GM18517 (cell line): ENCODE results near the gene RPA3.
"Not testable (repeated sequence)": the region's sequence is repeated elsewhere in the genome, so short reads cannot be mapped to it uniquely, and the experiment has no call there.

ENCODE experiments used
- ATAC-seq: cut with Tn5 transposase; IDR thresholded peaks from one replicate; pipeline ENCODE4 v1.9.1; 2021; ENCODE audit warnings: mild to moderate bottlenecking, moderate library complexity; ENCODE audit not compliant: unreplicated experiment

RPA3 gene

DNA sequence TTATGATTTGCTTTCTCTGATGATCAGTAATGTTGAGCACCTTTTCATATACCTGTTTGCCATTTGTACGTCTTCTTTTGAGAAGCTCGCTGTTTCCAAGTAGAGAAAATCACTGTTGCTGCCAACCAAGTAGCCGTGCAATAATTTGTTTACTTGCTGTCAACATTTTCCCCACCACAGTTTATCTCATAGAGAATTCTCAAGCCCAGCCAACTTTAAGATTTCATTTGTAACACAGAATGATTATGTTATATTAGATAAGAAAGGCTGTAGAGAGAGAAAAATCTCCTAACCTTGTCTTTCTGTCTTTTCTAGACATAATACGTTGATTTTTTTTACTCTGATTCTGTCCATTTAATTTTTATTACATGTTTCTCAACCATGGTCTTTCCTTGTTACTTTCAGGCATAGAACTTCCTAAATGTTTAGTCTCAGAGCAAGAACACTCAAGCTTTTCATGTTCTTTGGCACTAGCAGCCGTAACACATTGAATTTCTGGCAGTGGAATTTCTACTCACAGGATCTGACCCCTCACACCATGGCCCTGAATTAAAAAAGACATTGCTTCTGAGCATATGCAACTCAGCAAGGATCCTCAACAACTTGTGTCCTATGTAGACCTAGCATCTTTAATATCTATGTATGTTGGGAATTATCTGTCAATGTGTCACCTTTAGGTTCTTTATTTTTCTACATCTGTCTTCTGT, 23.1 kb downstream of the RPA3 start:
- ATAC-seq = no peak

DNA sequence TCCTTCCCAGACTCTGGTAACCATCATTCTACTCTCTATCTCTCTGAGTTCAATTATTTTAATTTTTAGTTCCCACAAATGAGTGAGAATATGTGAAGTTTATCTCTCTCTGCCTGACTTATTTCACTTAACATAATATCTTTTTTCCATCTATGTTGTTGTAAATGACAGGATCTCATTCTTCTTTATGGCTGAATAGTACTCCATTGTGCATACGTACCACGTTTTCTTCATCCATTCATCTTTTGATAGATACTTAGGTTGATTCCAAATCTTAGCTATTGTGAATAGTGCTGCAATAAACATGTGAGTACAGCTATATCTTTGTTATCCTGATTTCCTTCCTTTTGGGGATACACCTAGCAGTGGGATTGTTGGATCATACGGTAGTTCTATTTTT, 23.9 kb downstream of the RPA3 start:
- no peak for ATAC-seq

DNA sequence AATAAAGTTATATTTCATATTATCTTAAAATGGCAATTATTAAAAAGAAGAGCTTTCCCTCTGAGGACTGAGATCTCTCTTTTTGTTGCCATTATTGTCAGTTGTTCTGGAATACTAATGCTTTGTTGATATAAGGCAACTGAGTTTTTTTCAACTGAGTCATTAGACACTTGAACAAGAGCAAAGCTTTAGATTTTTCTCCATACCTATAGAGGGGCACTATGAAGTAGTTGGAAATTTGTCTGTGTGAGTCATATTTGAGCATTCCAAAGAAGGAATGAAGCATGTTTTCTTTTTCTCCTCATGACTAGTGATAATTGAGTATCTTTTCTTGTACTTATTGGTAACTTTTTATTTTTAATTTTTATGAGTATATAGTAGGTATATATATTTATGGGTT, 24.5 kb downstream of the RPA3 start:
- ATAC-seq = no peak

DNA sequence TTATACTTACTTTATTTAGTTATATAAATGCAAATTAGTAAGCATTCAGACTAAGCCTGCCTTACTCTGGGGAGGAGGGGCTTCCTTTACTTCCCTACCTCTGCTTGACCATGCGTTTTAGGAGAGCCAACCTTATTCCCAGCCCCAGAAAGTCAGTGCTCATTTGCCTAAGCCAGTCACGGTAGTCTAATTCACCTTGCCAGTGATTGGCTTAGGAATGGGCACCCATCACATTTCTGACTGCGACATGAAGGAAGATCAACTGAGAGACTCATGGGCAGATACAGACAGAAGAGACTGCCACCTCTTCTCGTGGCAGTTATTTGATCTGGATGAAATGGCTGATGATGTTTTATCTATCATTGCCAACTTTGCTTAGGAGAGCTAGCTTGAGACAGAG, 29.5 kb downstream of the RPA3 start:
- no peak for ATAC-seq

DNA sequence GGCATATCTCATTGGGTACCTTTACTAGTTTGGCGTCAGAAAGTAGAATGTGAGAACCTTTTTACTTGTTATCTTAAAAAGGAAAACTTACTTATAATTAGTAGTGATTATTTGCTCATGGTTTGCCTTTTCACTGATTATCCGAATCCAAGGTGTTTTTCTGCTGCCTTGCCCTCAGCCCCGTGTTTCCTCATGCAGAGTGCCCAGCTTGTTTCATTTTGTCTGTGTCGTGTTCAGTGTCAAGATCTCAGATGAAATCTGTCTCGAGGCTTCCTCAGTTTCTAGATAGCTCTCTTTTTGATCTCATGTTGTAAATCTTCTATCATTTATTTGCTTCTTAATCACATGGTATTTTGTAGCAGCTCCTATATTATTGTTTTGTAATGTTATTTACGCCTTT, 30.1 kb downstream of the RPA3 start:
- no peak for ATAC-seq

DNA sequence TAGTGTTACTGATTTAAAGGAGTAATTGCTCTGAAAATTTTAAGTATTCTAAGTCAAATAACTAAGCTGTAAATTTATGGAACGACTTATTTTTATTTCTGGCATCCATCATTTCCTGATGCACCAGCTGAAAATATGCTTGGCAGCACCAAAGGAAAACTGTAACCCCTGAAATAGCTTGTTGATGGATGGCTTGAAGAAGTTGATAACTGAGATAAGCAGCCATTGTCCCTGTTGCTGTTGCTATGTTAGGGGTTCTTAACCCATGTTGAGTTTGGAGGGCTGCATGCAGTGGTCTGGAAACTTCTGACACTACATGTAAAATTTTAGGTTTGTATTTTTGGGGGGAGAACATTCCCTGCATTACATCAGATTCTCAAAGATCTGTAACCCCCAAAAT, 30.6 kb downstream of the RPA3 start:
- ATAC-seq = no peak

DNA sequence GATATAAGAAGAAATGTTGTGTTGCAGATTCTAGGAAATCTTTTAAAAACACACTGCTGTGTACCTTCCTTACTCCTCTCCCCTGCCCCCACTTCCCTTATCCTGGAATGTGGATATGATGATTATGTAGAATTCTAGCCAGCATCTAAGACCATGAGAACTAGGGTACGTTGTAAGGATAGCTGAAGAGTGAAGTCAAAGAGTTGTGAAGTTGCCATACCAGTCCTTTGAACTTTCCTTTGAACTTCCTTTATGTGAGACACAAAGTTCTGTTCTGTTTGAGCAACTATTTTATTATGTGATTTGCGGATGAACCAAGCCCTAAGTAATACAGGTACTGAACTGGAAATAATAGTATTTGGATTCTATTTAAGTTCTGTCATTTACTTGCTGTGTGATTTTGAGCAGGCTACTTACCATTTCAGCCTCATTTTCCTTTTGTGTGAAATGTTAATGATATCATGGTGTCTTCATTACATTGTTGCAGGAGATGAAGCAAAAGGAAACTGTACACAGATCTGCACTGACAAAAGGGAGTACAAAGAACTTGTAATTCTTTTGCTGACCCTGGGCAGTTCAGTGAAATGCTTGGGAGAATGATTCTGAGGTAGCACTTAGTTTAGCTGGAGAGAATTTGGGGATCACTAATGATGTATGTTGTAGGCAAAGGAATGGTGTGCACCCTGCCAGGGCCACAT, 31.4 kb downstream of the RPA3 start:
- no peak for ATAC-seq

DNA sequence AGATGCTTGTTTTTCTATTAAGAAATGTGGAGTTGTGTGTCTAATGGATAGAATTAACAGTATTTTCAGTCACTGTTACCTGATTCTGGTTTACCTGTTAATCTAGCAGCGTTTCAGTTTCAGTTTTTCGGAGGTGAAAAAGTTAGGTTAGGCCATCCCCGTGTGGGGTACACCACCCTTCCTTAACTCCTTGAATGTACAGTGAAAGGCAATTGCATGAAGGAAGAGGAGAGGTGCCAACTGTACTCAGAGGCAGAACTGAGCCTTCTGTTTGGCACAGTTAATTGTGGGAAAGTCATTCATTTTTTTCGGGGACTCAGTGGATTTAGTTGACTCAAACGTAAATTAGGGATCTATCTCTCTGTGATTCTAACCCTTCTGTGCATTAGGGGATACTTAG, 35.5 kb downstream of the RPA3 start:
- ATAC-seq = no peak

DNA sequence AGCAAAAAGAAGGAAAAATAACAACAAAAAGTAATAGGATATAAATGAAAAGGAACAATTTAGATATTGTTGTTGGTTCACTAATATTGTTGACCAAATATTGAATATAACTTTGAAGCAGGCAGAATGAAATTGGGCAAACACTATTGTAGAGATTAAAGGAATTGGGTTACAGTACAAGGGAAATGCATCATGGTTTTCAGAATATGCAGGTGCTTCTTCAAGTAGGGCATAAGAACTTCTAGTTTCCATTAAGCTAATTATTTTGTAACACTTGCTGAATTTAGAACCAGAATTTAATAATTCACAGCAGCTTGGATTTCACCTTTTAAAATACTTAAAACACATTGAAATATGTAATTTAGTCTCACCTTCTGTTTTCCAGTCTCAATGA, 36.5 kb downstream of the RPA3 start:
- no peak for ATAC-seq

DNA sequence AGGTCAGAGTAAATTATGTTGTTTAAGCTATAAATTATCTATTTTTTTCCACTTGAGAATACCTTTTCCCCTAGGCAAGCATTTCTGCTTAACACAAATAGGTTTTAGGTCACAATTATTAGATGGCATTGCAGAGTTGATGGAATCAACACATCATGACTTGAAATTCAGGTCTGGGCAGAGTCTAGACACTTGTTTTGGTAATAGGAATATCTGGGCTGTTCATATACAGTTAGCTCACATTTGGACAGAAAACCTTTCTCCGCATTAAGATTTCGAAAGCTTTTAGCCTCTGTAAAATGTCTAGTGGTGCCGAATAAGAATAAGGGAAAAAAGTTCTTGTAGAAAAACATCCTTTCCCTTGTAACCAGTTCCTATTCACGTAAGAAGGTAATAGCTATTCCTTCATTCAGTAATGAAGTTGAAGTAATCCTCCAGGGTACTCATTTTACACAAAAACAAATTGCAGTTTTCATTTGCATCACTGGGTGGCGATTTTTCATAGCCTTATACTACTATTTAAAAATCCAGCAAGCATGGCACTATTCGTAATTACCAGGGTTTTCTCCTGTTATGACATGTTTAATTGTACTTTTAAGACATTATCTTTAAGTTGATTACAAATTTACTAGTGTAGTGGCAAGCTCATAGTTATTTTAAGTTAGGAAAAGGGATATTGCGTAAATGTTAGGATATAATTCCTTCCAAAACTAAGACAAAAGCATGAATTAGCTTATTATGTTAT, 37.0 kb downstream of the RPA3 start:
- peak; percentile 80 for ATAC-seq

DNA sequence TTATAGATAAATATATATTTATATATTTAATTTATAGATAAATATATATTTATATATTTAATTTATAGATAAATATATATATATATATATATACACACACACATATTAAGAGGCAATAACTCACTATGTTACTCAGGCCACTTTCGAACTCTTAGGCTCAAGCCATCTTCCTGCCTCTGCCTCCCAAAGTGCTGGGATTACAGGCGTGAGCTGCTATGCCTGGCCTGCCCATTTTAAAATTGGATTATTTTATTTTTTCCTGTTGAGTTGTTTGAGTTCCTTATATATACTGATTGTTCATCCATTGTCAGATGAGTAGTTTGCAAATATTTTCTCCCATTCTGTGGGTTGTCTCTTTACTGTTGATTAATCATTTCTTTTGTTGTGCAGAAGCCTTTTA, 38.8 kb downstream of the RPA3 start:
- ATAC-seq = not testable (repeated sequence)

DNA sequence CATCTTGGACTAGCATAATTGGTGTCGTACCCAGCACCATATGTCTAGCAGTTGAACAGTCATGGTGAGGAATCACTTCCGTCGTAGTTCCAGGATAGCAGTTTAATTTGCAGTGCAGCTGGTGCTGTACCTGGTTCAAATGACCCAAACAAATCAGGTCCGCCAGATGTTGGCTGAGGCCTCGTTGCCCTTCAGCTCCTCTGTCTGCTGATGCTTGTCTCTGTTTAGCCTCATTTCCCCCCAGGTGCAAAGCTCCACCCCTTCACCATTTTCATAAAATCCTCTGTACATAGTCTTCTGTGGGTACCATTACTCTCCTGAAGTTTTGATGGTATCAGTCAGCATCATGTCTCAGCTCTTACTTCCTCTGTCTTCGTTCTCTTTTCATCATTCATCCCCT, 42.7 kb downstream of the RPA3 start:
- no peak for ATAC-seq

DNA sequence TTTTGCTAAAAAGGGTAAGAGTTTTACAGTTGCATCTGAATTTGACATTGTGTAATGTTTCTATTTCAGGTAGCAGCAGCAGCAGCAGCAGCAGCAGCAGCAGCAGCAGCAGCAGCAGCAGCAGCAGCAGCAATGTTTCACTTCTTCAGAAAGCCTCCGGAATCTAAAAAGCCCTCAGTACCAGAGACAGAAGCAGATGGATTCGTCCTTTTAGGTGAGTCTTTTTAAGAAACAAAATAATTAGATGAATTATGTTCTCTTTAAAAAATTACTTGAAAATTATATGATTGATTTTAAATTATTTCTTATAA, 45.2 kb downstream of the RPA3 start:
- no peak for ATAC-seq

DNA sequence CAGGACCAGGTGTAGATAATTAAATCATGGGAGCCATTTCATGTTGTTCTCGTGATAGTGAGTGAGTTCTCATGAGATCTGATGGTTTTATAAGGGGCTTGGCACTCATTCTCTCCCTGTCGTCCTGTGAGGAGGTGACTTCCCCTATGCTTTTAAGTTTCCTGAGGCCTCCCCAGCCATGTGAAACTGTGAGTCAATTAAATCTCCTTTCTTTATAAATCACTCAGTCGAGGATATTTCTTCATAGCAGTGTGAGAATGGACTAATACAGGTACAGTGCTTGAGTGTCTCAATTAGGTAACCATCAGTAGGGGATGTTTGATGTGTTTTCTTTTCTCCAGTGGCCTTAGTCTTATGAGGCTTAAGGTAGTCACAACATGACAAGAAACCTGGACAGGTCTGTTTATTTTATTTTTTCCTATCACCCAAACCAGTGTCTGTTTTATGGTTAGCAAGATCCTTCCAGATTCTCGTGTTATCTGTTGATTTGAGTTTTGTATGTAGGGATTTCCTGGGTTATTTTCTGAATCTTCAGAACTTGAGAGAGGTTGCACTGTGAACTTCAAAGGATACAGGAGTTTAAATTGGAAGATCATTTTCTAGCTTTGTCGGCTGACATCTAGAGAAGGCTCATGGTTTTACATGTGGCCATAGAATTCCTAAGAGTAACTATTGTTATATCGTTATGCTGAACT, 45.7 kb downstream of the RPA3 start:
- no peak for ATAC-seq

DNA sequence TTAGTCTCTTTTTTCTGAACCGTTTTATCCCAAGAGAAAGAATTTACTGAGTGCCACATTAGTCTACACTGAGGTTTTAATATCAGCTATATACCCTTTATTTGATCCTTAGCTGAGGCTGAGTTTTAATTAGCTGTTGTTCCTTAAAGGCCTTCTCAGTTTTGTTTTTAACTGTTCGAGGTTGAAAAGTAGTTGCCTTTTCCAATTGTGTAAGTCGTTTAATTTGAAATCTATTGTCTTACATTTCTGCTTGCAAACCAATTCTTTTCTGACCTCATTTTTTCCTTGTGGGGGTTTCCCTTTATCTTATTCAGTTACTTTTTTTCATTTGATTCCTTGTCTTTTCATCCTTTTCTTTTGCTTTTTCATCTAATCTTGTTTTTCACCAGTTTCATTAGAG, 47.0 kb downstream of the RPA3 start:
- ATAC-seq = no peak

DNA sequence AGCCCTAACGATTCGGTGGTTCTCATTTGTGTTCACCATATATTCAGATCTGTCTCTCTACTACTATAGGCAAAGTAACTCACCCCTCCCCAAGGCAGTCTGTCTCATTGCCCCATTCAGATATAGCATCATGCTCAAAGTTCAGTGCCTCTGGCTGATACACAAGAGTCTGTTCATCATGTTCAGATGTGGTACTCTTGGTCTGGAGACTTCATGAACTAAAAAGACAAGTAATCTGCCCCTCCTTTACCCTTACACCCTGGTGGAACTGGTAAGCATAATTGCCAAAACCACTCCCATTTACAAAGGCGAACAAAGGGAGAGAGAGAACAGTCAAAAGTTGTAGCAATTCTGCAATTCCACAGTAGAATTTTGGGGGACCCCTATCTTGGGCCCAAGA, 47.9 kb downstream of the RPA3 start:
- no peak for ATAC-seq

DNA sequence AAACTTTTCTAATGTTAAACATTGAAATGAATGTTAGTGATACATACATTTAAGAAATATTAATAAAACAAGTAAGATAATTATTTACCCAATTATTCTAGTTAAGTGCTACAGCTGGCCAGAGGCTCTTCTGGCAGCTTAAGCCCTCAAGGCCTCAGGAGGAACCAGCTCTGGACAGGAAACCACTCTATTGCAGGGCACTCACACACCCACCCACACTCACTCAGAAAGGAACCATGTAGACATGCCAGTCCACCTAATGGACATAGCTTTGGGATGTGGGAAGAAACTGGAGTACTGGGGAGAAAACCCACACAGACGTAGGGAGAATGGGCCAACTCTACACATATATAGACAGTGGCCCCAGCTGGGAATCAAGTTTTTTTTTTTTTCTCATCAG, 49.7 kb downstream of the RPA3 start:
- no peak for ATAC-seq

DNA sequence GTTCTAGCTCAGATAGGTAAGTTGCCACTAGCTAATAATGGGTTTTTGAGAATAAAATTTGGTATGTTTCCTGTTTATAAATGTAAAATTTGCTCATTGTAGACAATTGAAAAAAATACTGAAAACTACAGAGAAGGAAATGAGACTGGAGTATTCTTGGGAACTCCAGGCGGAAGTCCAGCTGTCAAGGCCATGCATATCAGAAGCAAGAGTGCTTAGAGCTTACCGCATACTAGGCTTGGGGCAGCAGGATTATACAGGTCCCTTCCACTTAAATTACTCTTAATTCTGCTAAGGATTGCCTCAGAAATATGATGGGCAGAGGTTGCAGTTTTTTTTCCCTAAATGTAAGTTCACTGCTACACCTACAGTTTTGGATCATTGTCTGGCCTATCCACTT, 51.2 kb downstream of the RPA3 start:
- no peak for ATAC-seq

DNA sequence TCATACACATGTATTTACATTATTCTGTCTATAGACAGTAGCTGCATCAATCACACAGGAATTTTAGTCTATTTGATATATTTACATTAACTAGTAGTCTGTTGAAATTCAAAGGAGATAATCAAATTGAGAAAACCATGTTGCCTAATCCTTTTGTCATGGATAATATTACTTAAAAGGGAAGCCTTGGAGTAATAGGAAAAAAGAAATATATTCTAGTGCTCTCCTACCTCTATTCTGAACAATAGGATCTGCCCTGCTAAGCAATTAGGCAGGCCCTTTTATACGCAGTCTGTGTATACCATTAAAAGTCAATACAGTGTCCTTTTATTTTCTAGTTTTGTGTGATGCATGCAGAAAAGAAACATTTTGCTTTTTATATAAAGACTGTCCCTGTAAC, 53.4 kb downstream of the RPA3 start:
- ATAC-seq = no peak

DNA sequence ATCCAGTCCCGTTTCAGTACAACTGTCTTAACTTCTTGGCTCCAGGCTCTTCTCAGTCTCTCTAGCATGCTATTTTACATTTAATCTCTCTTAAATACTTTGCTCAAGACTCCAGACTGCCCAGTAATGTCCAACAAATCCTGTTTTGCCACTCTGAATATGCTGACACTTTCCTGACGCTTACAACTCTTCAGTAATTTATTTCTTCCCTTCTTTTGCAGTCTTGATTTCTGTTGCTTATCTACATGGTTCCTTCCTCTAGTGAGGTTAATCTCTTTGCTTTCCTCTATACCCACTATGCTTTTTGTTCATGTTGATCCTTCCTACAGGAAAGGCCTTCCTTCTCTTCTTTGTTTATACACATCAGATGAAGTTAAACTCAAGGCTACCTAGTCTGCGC, 54.1 kb downstream of the RPA3 start:
- no peak for ATAC-seq

DNA sequence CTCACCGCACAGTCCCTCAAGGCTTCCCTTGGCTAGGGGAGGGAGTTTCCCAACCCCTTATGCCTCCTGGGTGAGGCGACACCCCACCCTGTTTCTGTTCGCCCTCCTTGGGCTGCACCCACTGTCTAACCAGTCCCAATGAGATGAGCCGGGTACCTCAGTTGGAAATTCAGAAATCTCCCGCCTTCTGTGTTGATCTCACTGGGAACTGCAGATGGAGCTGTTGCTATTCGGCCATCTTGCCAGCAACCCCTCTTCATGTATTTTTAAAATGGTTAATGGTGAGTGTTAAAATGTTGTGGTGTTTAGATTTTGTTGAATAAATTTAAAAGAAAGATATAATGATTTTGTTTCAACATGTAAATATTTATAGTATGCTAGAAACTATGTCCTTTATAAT, 55.9 kb downstream of the RPA3 start:
- ATAC-seq = no peak

DNA sequence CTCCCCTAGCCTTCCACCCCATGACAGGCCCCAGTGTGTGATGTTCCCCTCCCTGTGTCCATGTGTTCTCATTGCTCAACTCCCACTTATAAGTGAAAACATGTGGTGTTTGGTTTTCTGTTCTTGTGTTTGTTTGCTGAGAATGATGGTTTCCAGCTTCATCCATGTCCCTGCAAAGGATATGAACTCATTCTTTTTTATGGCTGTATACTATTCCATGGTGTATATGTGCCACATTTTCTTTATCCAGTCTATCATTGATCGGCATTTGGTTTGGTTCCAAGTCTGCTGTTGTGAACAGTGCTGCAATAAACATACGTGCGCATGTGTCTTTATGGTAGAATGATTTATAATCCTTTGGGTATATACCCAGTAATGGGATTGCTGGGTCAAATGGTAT, 61.9 kb downstream of the RPA3 start:
- not testable (repeated sequence) for ATAC-seq
